ENCODE measurements around the gene TRMT10A.
"Not testable (repeated sequence)": the region's sequence is repeated elsewhere in the genome, so short reads cannot be mapped to it uniquely, and the experiment has no call there.

The TRMT10A gene

DNA sequence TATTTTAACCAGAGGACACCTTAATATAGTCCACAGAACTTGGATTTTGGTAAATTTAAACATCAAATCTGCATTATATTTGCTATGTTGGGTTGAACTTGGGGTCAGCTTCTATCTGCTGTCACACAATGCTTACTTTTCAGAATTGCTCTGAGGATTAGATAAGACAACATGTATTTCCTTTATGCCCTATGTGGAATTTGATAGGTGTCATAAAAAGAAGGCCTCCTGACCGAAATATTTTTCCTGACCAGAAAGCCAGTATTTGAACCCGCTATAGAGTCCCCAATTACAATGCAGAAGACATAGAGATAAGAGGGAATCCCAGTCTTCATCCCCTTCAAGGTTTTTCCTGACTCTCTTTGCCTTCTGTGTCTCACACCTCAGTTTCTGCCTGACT, 14.9 kb upstream of the TRMT10A start:
- DNase-seq (ENCODE audit: insufficient read length, low spot score) (no peak), FAIRE-seq (no peak)
- no peak for TF ChIP-seq POLR2A (IDR thresholded peaks at IDR 0.05; ENCODE audit: low read depth, low read length)

- DNase-seq (ENCODE audit: insufficient read length, low spot score) (no peak), FAIRE-seq (no peak)
- no peak for TF ChIP-seq POLR2A (IDR thresholded peaks at IDR 0.05; ENCODE audit: low read depth, low read length)
Observed at GRCh38 chr4:99574530-99575324, 10.9 kb upstream of the TRMT10A start, which contains the start of gene MTTP. Gene MTTP (plus strand): TSS chr4:99574824. CDS start chr4:99574910, 86 bp downstream.

DNA sequence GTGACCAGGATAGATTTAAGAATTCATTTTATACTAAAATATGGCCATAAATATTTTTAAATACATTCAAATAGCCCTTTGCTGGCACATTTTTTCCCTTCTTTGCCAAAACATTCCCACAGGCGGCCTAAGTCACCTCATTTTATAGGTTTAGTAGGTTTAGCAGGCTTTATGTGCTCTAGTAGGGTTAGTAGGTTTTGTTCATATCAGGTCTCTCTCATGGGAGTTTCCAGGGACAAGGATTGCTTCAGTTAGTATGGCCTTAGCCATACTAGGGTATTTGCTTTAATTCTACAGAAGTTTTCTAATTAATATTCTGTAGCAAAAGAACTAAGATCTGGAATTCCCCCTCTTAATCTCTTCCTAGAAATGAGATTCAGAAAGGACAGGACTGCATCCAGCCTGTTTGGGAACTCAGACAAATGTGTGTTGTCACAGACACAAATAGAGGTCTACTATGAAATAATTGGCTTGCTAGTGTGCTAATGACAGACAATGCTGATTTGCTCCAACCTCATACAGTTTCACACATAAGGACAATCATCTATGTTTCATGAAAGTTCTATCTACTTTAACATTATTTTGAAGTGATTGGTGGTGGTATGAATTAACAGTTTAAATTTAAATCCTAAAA, 10.0 kb upstream of the TRMT10A start:
- DNase-seq (ENCODE audit: insufficient read length, low spot score) = no peak
- FAIRE-seq = no peak
- TF ChIP-seq POLR2A (IDR thresholded peaks at IDR 0.05; ENCODE audit: low read depth, low read length) = no peak

DNA sequence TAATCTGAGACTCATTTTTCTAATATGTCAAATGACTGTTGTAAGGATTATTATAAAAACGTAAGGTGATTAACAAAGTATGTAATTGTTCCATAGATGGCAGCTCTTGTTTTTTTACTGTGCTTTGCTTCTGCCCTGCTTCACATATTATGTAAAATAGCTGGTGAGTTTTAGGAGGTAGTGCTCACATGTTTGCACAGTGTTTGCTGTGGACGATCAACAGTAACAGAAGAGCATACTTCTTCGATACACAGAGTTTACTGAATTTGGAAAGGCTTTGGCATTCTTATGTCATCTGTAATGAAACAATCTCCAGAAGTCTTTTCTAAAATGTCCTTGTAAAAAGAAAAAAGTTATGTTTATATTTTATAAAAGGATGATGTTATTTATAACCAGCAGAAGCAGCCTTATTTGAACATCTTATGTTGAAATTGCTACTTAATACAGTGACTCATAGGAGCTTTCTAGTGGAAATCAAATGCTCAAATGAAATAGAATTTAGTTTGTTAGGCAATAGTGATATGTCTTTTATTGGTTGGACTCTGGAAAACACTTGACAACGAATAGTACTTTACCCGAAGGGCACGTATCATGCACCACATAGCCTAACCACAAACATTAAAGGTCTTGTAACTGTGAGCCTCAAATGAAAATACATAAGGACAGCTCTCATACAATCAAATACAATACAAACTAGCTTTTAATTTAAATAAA, 8.8 kb upstream of the TRMT10A start:
- DNase-seq (ENCODE audit: insufficient read length, low spot score) = no peak
- TF ChIP-seq POLR2A (IDR thresholded peaks at IDR 0.05; ENCODE audit: low read depth, low read length) = no peak
- FAIRE-seq = no peak

DNA sequence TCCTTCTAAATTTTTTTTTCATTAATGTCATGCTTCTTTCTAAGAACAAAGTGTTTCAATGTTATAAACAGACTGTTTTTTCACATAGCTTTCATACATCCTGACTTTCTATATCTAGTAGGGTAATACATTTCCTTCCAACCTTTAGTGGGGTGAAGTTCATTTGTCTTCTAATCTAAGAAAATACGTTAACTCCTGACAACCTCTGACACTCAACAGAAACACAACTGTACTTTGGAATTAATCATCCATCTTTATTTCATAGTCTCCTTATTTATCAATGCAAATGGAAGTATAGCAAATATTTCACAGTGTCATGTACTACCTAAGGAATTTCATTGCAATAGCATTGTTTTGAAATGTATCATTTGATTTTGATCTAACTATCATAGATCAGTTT, 8.0 kb upstream of the TRMT10A start:
- TF ChIP-seq POLR2A (IDR thresholded peaks at IDR 0.05; ENCODE audit: low read depth, low read length) = no peak
- no peak for FAIRE-seq
- DNase-seq (ENCODE audit: insufficient read length, low spot score) = no peak

GRCh38 chr4:99564921-99565320, 1.1 kb upstream of the TRMT10A start:
- no peak for TF ChIP-seq POLR2A (IDR thresholded peaks at IDR 0.05; ENCODE audit: low read depth, low read length)
- DNase-seq (ENCODE audit: insufficient read length, low spot score) = no peak
- no peak for FAIRE-seq

- DNase-seq (ENCODE audit: insufficient read length, low spot score) = no peak
- FAIRE-seq = no peak
- no peak for TF ChIP-seq POLR2A (IDR thresholded peaks at IDR 0.05; ENCODE audit: low read depth, low read length)
Observed at GRCh38 chr4:99552872-99553271, 11.0 kb downstream of the TRMT10A start.

DNA sequence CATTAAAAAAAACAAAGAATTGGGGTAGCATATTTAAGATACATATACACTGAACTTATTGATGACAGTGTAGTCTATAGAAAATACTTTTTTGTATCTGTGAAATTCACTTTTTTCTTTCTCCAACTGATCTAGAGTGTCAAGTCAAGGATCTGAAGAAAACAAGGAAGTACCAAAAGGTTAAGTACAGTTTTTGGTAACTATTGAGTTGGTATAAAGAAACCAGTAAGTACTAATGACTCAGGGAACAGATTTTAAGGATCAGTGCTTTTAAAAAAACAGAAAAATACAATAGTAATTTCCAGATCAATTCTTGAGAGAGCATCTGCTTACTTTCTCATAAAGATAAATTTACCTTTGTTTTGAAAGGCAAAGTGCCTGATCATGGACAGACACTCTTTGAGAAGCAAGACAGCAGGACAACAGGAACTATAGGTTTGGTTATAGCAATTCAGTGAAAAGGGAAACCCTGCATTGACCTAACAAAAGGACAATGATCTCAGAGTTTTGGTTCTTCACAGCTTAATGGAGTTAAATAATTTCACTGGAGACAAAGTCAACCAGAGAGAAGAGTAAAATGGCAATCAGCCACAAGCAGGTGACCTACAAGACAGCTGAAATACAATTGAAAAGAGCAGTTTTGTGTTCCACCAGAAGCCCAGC, 23.4 kb downstream of the TRMT10A start:
- DNase-seq (ENCODE audit: insufficient read length, low spot score) = no peak
- no peak for FAIRE-seq
- TF ChIP-seq POLR2A (IDR thresholded peaks at IDR 0.05; ENCODE audit: low read depth, low read length) = no peak

DNA sequence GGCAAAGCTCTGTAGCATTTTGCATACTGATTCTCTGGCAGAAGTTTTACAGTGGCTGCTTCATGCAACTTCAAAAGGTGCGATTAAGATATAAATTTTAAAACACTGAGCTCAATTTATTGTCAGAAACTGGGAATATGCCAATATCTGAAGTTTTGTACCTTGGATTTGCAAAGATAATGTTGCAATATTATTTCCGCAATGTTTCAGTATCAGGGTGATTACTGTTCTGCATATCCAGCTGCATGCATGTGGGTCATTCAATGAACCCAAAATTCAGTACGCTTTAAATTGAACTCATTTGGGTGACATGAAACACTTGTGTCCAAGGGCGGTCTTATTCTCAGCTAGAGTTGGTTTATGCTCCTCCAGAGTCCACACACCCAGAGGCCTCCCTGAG, 26.2 kb downstream of the TRMT10A start:
- no peak for TF ChIP-seq POLR2A (IDR thresholded peaks at IDR 0.05; ENCODE audit: low read depth, low read length)
- FAIRE-seq = no peak
- no peak for DNase-seq (ENCODE audit: insufficient read length, low spot score)

DNA sequence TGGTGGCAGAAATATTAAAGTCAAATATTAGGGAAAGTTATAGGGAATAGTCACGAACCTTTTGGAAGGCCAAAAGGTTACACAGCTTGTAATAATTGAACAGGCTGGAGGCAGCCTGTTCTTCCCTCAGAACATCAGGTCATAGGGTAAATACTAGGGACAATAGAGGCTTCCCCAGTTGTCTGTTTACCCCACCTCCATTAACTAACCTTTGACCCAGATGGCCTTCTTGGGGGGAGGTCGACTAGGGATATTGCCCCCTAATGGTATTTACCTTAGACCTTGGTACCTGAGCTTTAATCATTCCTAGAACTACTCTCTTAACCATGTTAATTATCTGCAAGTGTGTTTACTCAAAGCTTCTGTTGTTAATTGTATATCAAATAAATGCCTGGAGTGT, 27.0 kb downstream of the TRMT10A start:
- DNase-seq (ENCODE audit: insufficient read length, low spot score) (no peak), FAIRE-seq (no peak)
- no peak for TF ChIP-seq POLR2A (IDR thresholded peaks at IDR 0.05; ENCODE audit: low read depth, low read length)

DNA sequence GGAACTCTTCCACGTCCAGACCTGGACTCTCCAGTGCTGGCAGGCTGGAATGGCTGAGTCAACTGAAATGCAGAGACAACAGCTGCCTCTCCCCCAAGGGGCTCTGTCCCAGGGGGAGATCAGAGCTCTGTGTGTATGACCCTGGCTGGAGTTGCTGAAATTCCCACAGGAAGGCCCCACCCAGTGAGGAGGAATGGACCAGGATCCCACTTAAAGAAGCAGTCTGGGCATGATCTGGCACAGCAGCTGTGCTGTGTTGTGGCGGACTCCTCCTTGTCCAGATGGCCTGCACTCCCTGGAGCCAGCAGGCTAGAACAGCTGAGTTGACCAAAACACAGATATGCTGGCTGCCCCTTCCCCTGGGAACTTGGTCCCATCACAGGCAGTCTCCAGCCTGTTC, 27.6 kb downstream of the TRMT10A start:
- no peak for TF ChIP-seq POLR2A (IDR thresholded peaks at IDR 0.05; ENCODE audit: low read depth, low read length)
- DNase-seq (ENCODE audit: insufficient read length, low spot score) = no peak
- no peak for FAIRE-seq

DNA sequence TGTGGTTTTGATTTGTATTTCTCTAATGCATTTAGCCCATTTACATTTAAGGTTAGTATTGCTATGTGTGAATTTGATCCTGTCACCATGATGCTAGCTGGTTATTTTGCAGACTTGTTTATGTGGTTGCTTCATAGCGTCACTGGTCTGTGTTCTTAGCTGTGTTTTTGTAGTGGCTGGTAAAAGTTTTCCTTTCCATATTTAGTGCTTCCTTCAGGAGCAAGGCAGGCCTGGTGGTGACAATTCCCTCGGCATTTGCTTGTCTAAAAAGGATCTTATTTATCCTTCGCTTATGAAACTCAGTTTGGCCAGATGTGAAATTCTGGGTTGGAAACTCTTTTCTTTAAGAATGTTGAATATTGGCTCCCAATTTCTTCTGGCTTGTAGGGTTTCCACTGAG, 29.1 kb downstream of the TRMT10A start:
- not testable (repeated sequence) for DNase-seq (ENCODE audit: insufficient read length, low spot score); FAIRE-seq

DNA sequence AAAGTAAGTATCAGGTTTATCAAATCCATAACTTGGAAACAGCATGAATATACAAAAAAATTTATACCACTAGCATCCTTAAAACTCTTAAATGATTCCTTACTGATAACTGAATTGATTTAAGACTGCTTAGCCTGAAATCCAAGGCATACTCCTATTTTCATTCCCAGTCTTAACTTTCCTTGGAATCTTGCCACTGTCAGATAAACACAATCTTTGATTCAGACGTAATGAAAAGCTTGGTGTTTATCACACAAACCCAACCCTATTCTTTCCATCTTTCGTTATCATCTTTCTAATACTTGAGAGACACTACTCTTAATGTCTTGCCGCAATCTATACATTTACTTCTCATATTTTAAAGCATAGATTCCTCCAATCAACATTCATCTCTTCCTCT, 33.9 kb downstream of the TRMT10A start:
- TF ChIP-seq POLR2A (IDR thresholded peaks at IDR 0.05; ENCODE audit: low read depth, low read length) = no peak
- no peak for FAIRE-seq
- no peak for DNase-seq (ENCODE audit: insufficient read length, low spot score)

- no peak for DNase-seq (ENCODE audit: insufficient read length, low spot score)
- FAIRE-seq = no peak
Observed at GRCh38 chr4:99529228-99529627, 34.6 kb downstream of the TRMT10A start.

More at GRCh38 chr4:99529228-99529627, 34.6 kb downstream of the TRMT10A start:
- TF ChIP-seq POLR2A (IDR thresholded peaks at IDR 0.05; ENCODE audit: low read depth, low read length) = no peak
